Neural cell (in vitro differentiated cells): Measurements from ENCODE around the gene RASD1. TPM values are rescaled to one million over a fixed set of nuclear protein-coding genes. Genes with fewer than 3 reads are reported as not detected.

ENCODE experiments used
- H2AFZ ChIP-seq: fragments of 200-600, 300-800 bp; sonication (generic), shearing (Covaris generic); 2 replicates; pipeline ENCODE4 v1.6.0; 2014; ENCODE audit warnings: low read depth, mild to moderate bottlenecking, antibody characterized with exemption, low read length, moderate library complexity
- H3F3A ChIP-seq: fragments of 200-600 bp; shearing (Covaris generic); 2 replicates; pipeline ENCODE4 v1.6.1; 2016; ENCODE audit warnings: mild to moderate bottlenecking, moderate library complexity, mixed read lengths, antibody characterized with exemption, low read length; ENCODE audit not compliant: insufficient read depth, poor library complexity, severe bottlenecking
- H3K27ac ChIP-seq: fragments of 200-600, 300-800 bp; sonication (generic), shearing (Covaris generic); 2 replicates; pipeline ENCODE4 v1.5.1; 2014; ENCODE audit warnings: mild to moderate bottlenecking, low read length, moderate library complexity
- H3K27me3 ChIP-seq: fragments of 300-800, 200-600 bp; sonication (generic), shearing (Covaris generic); 2 replicates; pipeline ENCODE4 v1.6.0; 2014; ENCODE audit warnings: mild to moderate bottlenecking, low read depth, low read length, moderate library complexity; ENCODE audit not compliant: insufficient read depth
- H3K36me3 ChIP-seq: fragments of 300-800, 200-600 bp; sonication (generic), shearing (Covaris generic); 2 replicates; pipeline ENCODE4 v1.5.1; 2014; ENCODE audit warnings: mild to moderate bottlenecking, antibody characterized with exemption, low read length, moderate library complexity; ENCODE audit not compliant: insufficient read depth
- H3K4me2 ChIP-seq: fragments of 300-800, 200-600 bp; sonication (generic), shearing (Covaris generic); 2 replicates; pipeline ENCODE4 v1.6.0; 2014; ENCODE audit warnings: mild to moderate bottlenecking, low read length
- H3K4me3 ChIP-seq: fragments of 300-800, 200-600 bp; sonication (generic), shearing (Covaris generic); 2 replicates; pipeline ENCODE4 v1.5.1; 2014; ENCODE audit warnings: mild to moderate bottlenecking, low read length, moderate library complexity
- H3K79me2 ChIP-seq: fragments of 200-600 bp; shearing (Covaris generic); replicated peaks from 2 replicates; pipeline ENCODE4 v1.6.0; 2014; ENCODE audit warnings: mild to moderate bottlenecking, low read length, moderate library complexity; ENCODE audit not compliant: insufficient read depth
- H3K9ac ChIP-seq: fragments of 300-800, 200-600 bp; sonication (generic), shearing (Covaris generic); 2 replicates; pipeline ENCODE4 v1.6.1; 2016; ENCODE audit warnings: mild to moderate bottlenecking, low read length, mixed read lengths
- H3K9me2 ChIP-seq: fragments of 200-600 bp; shearing (Covaris generic); 2 replicates; pipeline ENCODE4 v1.6.1; 2016; ENCODE audit warnings: mild to moderate bottlenecking, low read length, mixed read lengths; ENCODE audit not compliant: insufficient read depth
- H3K9me3 ChIP-seq: fragments of 200-600, 300-800 bp; sonication (generic), shearing (Covaris generic); 2 replicates; pipeline ENCODE4 v1.6.1; 2016; ENCODE audit warnings: mild to moderate bottlenecking, mixed run types, low read length, moderate library complexity, mixed read lengths
- H4K20me1 ChIP-seq: fragments of 200-600 bp; shearing (Covaris generic); 2 replicates; pipeline ENCODE4 v1.6.1; 2016; ENCODE audit warnings: mild to moderate bottlenecking, mixed run types; ENCODE audit not compliant: insufficient read depth
- CTCF ChIP-seq: fragments of 450-650 bp; IDR thresholded peaks from 2 replicates; pipeline ENCODE4 v1.5.1; 2014; ENCODE audit warnings: antibody characterized with exemption, mild to moderate bottlenecking, moderate library complexity; ENCODE audit not compliant: poor library complexity, severe bottlenecking
- EP300 ChIP-seq: fragments of 450-650 bp; conservative IDR thresholded peaks from 2 replicates; pipeline ENCODE4 v1.6.1; 2014; ENCODE audit warnings: antibody characterized with exemption, mild to moderate bottlenecking, moderate library complexity; ENCODE audit not compliant: poor library complexity, severe bottlenecking
- EZH2 ChIP-seq: fragments of 200-600, 300-800 bp; shearing (Covaris generic), sonication (generic); IDR thresholded peaks from 2 replicates; pipeline ENCODE4 v1.6.1; 2014; ENCODE audit warnings: antibody characterized with exemption, low read length, borderline replicate concordance, mild to moderate bottlenecking; ENCODE audit not compliant: insufficient read depth, poor library complexity, severe bottlenecking
- MXI1 ChIP-seq: fragments of 450-650 bp; conservative IDR thresholded peaks from 2 replicates; pipeline ENCODE4 v1.6.1; 2014; ENCODE audit warnings: antibody characterized with exemption, mild to moderate bottlenecking; ENCODE audit not compliant: poor library complexity, severe bottlenecking
- POLR2AphosphoS5 ChIP-seq: IDR thresholded peaks from 2 replicates; pipeline ENCODE4 v1.6.1; 2012
- RAD21 ChIP-seq: fragments of 450-650 bp; conservative IDR thresholded peaks from 2 replicates; pipeline ENCODE4 v1.6.1; 2014; ENCODE audit warnings: antibody characterized with exemption, mild to moderate bottlenecking, moderate library complexity
- REST ChIP-seq: IDR thresholded peaks from 2 replicates; pipeline ENCODE4 v1.6.1; 2012; ENCODE audit warnings: borderline replicate concordance
- SMC3 ChIP-seq: fragments of 450-650 bp; conservative IDR thresholded peaks from 2 replicates; pipeline ENCODE4 v1.6.1; 2014; ENCODE audit warnings: antibody characterized with exemption, mild to moderate bottlenecking, moderate library complexity; ENCODE audit not compliant: poor library complexity
- TAF1 ChIP-seq: IDR thresholded peaks from 2 replicates; pipeline ENCODE4 v1.6.1; 2012; ENCODE audit warnings: low read depth
- polyA plus RNA-seq: library from polyadenylated mRNA; depleted of rRNA; stranded (reverse); fragments of >200 nt; gene quantifications from 2 replicates; pipeline ENCODE4 v1.2.3, GENCODE V29; 2014

RASD1 gene
- polyA plus RNA-seq, 1 donor from 2014 or later, result 57.7 TPM

- H3K27ac ChIP-seq, result no peak overlapping the region
- peaks cover 10% of the 10 kb centered on the region for H3K79me2 ChIP-seq
These were observed 10.8 kb downstream of the RASD1 start for GRCh38 chr17:17485420-17485819.

GRCh38 chr17:17484451-17484899 is 11.7 kb downstream of the RASD1 start:
- H3K27ac ChIP-seq, result no peak overlapping the region
- no peaks in the 10 kb centered on the region for H3K36me3 ChIP-seq
- no peak overlapping the region for H3K9ac ChIP-seq
- H3K4me3 ChIP-seq, result no peak overlapping the region
- H3K9me2 ChIP-seq, result no peaks in the 10 kb centered on the region
- H3K9me3 ChIP-seq, result no peaks in the 10 kb centered on the region
- no peaks in the 10 kb centered on the region for H3K27me3 ChIP-seq
- peaks cover 15% of the 10 kb centered on the region for H3K79me2 ChIP-seq
- H3F3A ChIP-seq, result no peaks in the 10 kb centered on the region
- no peak for TF ChIP-seq EZH2
- no peak for TF ChIP-seq EP300
- TF ChIP-seq MXI1, result no peak
- no peak for TF ChIP-seq POLR2AphosphoS5
- TF ChIP-seq RAD21, result no peak
- no peak for TF ChIP-seq TAF1
- TF ChIP-seq SMC3, result no peak
- no peak for TF ChIP-seq CTCF
- no peak for TF ChIP-seq REST
- H4K20me1 ChIP-seq, result no peaks in the 10 kb centered on the region
- no peak overlapping the region for H3K4me2 ChIP-seq
- H2AFZ ChIP-seq, result no peak overlapping the region

More at GRCh38 chr17:17485420-17485819, 10.8 kb downstream of the RASD1 start:
- H3K9me2 ChIP-seq, result no peaks in the 10 kb centered on the region
- H3K9ac ChIP-seq, result no peak overlapping the region
- H3K4me2 ChIP-seq, result no peak overlapping the region
- no peak overlapping the region for H2AFZ ChIP-seq
- H3K27me3 ChIP-seq, result no peaks in the 10 kb centered on the region
- no peaks in the 10 kb centered on the region for H3F3A ChIP-seq
- H3K9me3 ChIP-seq, result no peaks in the 10 kb centered on the region
- H4K20me1 ChIP-seq, result no peaks in the 10 kb centered on the region
- H3K36me3 ChIP-seq, result no peaks in the 10 kb centered on the region
- no peak overlapping the region for H3K4me3 ChIP-seq
- no peak for TF ChIP-seq EZH2
- no peak for TF ChIP-seq CTCF
- TF ChIP-seq RAD21, result no peak
